Measurements from ENCODE around the gene DOCK3. TPM values are rescaled to one million over a fixed set of nuclear protein-coding genes. Genes with fewer than 3 reads are reported as not detected.

Gene DOCK3
- total and polyA plus RNA-seq, 2 of the 4 experiments (the other 2 are of a cell fraction): under 0.01 to 0.12 TPM

DNA sequence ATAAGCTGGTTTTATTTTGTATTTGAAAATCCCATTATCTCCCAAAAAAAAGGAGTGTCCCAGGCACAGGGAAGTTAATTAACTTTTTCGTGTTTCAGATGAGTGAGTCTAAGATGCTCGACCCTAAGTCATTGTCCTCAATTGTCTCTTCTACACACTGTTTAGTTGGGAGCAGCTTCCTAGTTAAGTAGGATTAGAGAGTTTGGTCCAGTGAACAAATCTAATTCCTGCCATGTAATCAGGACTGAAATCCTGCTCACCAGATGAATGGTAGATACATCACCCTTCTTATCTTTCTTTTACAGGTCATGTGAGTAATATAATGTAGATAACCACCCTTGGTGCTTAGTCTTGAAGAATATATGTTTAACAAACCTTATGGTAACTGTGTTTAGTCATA is 481.4 kb downstream of the DOCK3 start:
- dilution Hi-C loops (cut with HindIII; ENCODE audit: low sequenced_read_pairs, unreplicated experiment) (no loop called here), intact Hi-C loops (cut with micrococcal nuclease) (no loop called here), in situ Hi-C loops (cut with MboI; ENCODE audit: low sequenced_read_pairs) (no loop called here)
- no peak overlapping the region for H3K4me3 ChIP-seq (ENCODE audit: insufficient read depth, low read depth, low read length)
- no peak overlapping the region for H4K8ac ChIP-seq (ENCODE audit: low read depth in 2 of 2, low read length in 2 of 2)
- no peak overlapping the region for H2AK9ac ChIP-seq (replicated peaks; ENCODE audit: low read depth, low read length, poor library complexity)
- ATAC-seq (ENCODE audit: low read depth) (no peak), DNase-seq (no peak)
- no peak overlapping the region for H4K5ac ChIP-seq (ENCODE audit: low read depth, low read length)
- no peaks in the 10 kb centered on the region for H3K9me1 ChIP-seq (ENCODE audit: insufficient read depth, low read length)
- no peak overlapping the region for H2BK15ac ChIP-seq (ENCODE audit: low read depth, low read length)
- no peaks in the 10 kb centered on the region for H3K36me3 ChIP-seq (ENCODE audit: control insufficient read depth, insufficient read depth, low read length)
- H3K9ac ChIP-seq (ENCODE audit: low read depth, low read length): no peak overlapping the region
- H3K27ac ChIP-seq (ENCODE audit: insufficient read depth, low read length): no peak overlapping the region
- no peaks in the 10 kb centered on the region for H4K20me1 ChIP-seq (ENCODE audit: insufficient read depth, low read length)
- H3K18ac ChIP-seq (ENCODE audit: low read depth, low read length): no peak overlapping the region
- H2AFZ ChIP-seq (replicated peaks; ENCODE audit: low read length, poor library complexity): no peak overlapping the region
- no peak overlapping the region for H2BK120ac ChIP-seq (ENCODE audit: low read depth, low read length)
- H2AK5ac ChIP-seq (ENCODE audit: low read depth, low read length): no peak overlapping the region
- H3K27me3 ChIP-seq (ENCODE audit: control insufficient read depth, insufficient read depth, low read length): no peaks in the 10 kb centered on the region
- no peak overlapping the region for H3K23ac ChIP-seq (ENCODE audit: low read depth, low read length)
- no peaks in the 10 kb centered on the region; the same call in 1 of the 2 replicates for H3K9me3 ChIP-seq (ENCODE audit: control insufficient read depth, insufficient read depth, low read length)
- H3K4ac ChIP-seq (ENCODE audit: low read depth, low read length): no peak overlapping the region
- no peaks in the 10 kb centered on the region for H3K79me1 ChIP-seq (ENCODE audit: low read depth in 1 of 2, low read length in 2 of 2)
- no peaks in the 10 kb centered on the region for H3K4me1 ChIP-seq (ENCODE audit: control insufficient read depth, insufficient read depth, low read length)
- H2BK20ac ChIP-seq (ENCODE audit: low read depth, low read length): no peak overlapping the region
- H3K14ac ChIP-seq (replicated peaks; ENCODE audit: low read depth, low read length): no peak overlapping the region
- no peak overlapping the region for H2BK5ac ChIP-seq (ENCODE audit: low read depth, low read length, poor library complexity, severe bottlenecking)
- CTCF ChIA-PET: no interaction called here
- no CpG with 5 or more reads among the region's 2 CpGs for WGBS, 2 experiments (ENCODE audit: extremely low coverage in 2 of 2, insufficient read length in 1 of 2)
- TF ChIP-seq, protein P1, sequence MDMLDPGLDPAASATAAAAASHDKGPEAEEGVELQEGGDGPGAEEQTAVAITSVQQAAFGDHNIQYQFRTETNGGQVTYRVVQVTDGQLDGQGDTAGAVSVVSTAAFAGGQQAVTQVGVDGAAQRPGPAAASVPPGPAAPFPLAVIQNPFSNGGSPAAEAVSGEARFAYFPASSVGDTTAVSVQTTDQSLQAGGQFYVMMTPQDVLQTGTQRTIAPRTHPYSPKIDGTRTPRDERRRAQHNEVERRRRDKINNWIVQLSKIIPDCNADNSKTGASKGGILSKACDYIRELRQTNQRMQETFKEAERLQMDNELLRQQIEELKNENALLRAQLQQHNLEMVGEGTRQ (IDR thresholded peaks at IDR 0.05; ENCODE audit: low read depth, low read length): no peak
- no peak for TF ChIP-seq RCOR1 (IDR thresholded peaks at IDR 0.05; ENCODE audit: insufficient replicate concordance, low read length)
- TF ChIP-seq BHLHE40 (IDR thresholded peaks at IDR 0.05; ENCODE audit: low read depth, low read length): no peak
- no peak for TF ChIP-seq MAFK (IDR thresholded peaks at IDR 0.05; ENCODE audit: low read depth, low read length)
- no peak for TF ChIP-seq RFX5 (IDR thresholded peaks at IDR 0.05; ENCODE audit: low read depth, low read length)
- TF ChIP-seq MXI1 (IDR thresholded peaks at IDR 0.05; ENCODE audit: borderline replicate concordance, low read depth, low read length): no peak
- TF ChIP-seq RAD21 (IDR thresholded peaks at IDR 0.05; ENCODE audit: low read length): no peak
- TF ChIP-seq FOS (IDR thresholded peaks at IDR 0.05; ENCODE audit: low read depth, low read length): no peak
- H4K91ac ChIP-seq (ENCODE audit: insufficient read depth, low read depth, low read length): no peak overlapping the region
- H3K56ac ChIP-seq (ENCODE audit: extremely low read depth, insufficient read depth, low read length): no peak overlapping the region
- BruUV-seq (replicated peaks): no TSS peak
- H3K4me2 ChIP-seq (ENCODE audit: low read depth, low read length): no peak overlapping the region
- POLR2A ChIA-PET (ENCODE audit: unreplicated experiment): no interaction called here

Data from IMR-90 (cell line).